CD4-positive, alpha-beta T cell treated with Interferon alpha-2 for 1 hour (primary cell): Measurements from ENCODE around the gene GLOD4.
"Not testable (repeated sequence)": the region's sequence is repeated elsewhere in the genome, so short reads cannot be mapped to it uniquely, and the experiment has no call there.

Source experiments
- DNase-seq, 2 donors: peaks; one replicate each; pipeline ENCODE4 v3.0.0-alpha.2; 2020 to 2022

GLOD4 gene

DNA sequence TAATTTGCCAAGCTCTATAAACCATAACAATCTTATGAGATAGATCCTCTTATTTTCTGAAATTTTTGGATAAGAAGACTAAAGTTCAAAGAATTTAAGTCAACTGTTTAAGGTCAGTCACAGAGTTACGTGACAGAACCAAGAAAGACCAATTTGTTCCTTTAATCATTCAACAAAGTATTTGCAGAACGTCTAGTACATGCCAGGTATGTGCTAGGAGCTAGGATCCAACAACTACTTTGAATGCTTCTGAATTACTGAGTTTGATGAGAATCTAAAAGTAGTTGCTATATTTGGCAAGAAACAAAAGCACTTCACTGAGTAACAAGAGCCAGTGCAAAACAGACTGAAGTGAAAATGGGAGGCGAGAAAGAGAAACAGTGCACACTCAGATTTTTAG is 15.0 kb downstream of the GLOD4 start:
- no peak for DNase-seq

DNA sequence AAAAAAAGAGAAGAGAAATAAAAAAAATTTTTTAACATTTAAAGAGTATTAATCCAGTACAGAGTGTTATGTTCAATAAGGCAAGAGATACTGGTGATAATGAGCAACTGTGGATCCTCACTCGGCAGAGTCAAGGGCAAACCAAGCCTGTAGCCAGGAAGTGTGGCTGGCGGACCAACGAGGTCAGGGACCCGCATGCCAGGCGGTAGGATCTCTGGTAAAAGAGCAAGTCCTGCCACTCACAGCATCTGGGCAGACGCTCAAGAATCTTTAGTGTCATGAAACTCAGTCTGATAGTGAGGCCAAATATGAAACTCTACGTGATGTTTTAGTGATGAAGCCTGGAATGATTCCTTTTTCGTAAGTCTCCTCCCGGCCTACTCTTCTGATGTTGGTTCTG is 21.7 kb downstream of the GLOD4 start:
- no peak for DNase-seq

DNA sequence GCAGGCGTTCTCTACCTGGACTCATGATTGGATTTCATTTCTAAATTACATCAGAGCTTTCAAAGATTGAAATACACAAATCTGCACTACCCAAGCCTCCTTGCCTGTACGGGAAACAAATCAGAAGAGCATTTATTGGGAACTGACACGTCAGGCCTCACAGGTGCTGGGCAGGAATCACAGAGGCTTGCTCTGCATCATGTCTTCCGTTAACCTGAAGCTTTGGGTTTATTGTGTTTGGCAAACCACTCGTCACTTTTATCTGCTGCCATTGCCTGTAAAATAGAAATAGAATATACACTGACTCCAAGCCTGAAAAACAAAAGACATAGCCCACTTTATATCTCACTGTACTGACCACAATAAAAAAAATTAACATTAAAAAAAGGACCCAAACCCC is 22.1 kb downstream of the GLOD4 start:
- DNase-seq = no peak

DNA sequence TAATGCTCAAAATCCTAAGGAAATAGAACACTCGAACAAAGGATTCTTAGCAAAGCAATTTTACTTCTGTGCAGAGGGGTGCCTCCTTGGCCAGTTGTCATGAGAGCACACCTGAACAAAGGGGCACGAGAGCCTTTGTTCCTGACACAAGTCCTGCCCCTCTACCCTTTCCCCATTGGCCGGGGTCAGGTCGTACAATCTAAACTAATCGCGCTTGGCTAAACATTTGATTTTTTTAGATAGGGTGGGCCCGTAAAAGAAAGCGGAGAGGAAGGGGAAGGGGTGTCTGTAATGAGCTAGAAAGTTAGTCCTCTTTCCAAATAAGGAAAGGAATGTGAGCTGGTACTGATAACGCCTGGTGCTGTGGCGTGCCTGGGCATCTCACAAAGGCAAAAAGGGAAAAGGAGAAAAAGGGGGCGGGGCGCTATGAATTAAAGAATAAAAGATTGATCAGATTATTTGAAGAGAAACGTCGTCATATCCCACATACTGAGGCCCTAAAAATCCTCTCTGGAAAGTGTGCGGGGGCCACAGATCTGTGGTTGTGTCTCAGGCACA is 26.0 kb downstream of the GLOD4 start:
- DNase-seq = not testable (repeated sequence)

DNA sequence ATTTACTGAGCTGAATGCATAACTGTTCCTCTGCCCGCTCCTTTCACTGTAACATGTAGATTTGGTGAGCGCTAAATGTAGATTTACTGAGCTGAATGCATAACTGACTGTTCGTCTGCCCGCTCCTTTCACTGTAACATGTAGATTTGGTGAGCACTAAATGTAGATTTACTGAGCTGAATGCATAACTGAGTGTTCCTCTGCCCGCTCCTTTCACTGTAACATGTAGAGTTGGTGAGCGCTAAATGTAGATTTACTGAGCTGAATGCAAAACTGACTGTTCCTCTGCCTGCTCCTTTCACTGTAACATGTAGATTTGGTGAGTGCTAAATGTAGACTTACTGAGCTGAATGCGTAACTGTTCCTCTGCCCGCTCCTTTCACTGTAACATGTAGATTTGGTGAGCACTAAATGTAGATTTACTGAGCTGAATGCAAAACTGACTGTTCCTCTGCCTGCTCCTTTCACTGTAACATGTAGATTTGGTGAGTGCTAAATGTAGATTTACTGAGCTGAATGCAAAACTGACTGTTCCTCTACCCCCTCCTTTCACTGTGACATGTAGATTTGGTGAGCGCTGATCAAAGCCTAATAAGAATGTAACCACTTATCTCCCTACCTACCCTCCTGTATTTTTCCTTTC is 26.6 kb downstream of the GLOD4 start:
- DNase-seq = not testable (repeated sequence)

DNA sequence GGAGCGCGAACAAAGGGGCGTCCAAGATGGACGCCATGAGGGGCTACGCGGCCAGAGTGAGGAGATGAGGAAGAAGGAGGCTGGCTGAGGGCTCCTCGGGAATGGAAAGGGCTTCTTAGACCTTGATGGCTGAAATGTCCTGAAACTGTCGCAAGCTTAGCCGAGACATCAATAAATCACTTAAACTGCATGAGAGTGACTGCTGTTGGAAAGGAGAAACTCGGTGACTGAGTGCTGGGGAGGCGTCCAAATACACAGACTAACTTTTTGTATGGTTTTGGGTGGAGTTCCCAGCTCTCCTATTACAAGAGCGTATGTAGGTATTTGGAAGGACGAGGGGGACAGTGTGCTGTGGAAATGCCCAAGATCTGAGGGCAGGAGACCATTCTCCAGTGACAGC is 28.7 kb downstream of the GLOD4 start:
- DNase-seq = no peak

DNA sequence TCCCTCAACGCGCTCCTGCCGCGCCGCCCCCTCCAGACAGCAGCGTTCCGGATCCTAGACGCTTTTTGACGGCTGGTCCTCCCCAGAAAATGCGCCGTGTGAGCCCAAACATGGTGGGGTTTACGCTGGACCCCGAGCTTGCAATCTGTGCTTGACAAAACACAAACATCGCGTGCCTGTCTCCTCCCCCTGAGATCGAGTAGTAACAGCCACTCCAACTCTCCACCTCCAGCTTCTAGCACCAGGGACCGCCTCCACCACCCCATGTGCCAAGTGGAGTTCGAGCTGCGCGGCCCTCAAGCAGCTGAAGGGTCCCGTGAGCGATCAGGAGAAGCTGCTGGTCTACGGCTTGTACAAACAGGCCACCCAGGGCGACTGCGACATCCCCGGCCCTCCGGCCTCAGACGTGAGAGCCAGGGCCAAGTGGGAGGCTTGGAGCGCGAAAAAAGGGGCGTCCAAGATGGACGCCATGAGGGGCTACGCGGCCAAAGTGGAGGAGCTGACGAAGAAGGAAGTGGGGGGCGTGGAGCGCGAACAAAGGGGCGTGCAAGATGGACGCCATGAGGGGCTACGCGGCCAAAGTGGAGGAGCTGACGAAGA is 29.4 kb downstream of the GLOD4 start:
- DNase-seq = peak in 1 of 2 donors; percentile 24

DNA sequence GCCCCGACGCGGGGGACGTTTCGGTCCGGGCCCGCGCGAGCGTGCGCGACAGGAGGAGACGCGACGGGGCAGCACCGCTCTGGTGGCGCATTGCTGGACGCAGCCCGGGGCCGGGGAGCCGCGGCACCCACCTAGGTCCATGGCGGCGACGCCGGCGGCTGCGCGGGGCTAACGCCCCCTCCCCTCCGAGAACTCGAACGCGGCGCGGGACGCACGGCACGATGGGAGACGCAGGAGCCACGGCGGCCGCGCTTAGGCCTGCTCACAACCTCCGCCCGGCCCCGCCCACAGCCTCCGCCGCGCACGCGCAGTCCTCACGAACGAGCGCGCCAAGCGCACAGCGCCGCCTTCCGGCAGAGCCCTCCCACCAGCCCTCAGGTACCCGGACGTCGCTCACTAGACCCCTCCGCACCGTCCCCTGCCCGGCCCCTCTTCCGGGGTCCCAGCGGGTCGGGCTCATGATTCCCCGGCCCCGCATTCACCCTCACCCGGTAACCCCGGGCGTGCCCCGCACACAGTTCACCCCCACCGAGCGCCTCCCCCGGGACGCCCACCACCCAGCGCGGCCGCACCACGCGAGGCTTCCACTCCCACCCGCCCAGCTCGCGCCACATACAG is 30.0 kb downstream of the GLOD4 start, which contains the start of gene GEMIN4:
Gene GEMIN4, minus strand, starts transcription at position 263 of the 618 bp plus-strand sequence. Its CDS starts 122 bp downstream, at position 141.
- DNase-seq = peak; percentile 93 to 97

DNA sequence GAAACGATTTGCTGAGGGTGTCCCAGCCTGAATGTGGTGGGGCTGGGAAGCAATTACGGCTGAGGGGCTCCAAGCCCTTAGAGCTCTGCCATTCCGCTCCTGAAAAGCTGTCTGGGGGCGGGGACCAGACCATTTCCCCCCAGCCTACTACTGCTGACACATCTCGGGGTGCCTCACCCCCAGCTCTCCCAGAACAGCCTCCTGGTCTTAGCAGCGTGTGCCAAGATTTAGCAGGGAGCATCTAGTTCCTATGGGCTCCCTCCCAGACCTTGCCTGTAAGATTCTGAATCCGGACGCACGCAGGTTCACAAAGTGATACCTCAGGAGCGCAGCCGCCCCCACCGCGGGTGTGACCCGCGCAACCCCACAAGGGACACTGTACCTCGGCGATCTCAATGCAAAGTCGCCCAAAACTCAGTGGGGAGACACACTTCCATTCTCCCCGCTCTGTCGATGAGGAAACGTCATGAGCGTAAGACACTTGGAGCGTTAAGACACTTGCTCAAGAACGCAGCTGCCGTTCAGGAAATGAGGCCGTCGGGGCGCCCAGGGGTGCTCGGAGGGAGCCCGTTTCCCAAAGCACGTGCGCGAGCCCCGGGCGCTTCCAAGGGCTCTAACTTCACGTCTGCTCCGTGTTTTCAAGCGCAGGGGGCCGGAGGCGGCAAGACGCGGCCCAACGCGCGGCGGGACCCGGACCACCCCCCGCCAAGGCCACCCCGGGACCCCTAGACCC is 30.6 kb downstream of the GLOD4 start:
- DNase-seq = peak; percentile 50 to 55

DNA sequence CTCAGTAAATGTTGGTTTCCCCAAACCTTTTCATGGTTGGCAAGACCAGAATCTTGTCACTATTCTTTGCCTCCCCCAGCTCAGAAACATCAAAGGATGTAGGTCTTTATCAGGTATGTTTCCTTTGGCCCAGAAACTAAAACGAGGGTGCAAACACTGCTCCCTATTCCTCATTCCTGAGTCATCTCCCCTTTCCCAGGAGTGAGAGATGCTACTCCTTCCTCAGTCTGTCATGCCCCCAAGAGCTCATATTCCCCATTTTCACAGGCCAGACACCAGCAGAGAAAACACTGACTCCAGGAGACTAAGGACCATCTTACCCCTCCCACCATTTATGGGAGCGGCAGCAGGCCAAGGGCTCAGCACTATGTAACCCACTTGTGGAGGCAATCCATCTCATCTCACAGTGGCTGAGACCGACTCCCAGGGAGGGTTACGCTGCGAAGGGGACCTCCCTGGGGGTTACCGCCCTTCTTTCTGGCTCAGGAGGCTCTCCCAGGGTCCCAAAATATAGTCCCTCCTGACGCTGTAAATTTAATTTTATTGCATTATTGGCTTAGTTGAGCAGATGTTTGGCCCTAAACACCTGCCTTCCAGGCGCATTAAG is 31.5 kb downstream of the GLOD4 start:
- DNase-seq = no peak

DNA sequence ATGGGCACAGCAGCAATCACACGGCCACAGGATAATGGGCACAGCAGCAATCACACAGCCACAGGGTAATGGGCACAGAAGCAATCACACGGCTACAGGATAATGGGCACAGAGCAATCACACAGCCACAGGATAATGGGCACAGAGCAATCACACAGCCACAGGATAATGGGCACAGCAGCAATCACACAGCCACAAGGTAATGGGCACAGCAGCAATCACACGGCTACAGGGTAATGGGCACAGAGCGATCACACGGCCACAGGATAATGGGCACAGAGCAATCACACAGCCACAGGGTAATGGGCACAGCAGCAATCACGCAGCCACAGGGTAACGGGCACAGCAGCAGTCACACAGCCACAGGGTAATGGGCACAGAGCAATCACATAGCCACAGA is 32.7 kb downstream of the GLOD4 start:
- not testable (repeated sequence) for DNase-seq

DNA sequence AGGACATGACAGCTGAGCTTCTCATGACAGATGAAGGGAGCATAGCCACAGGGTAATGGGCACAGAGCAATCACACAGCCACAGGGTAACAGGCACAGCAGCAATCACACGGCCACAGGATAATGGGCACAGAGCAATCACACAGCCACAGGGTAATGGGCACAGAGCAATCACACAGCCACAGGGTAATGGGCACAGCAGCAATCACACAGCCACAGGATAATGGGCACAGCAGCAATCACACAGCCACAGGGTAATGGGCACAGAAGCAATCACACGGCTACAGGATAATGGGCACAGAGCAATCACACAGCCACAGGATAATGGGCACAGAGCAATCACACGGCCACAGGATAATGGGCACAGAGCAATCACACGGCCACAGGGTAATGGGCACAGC is 33.5 kb downstream of the GLOD4 start:
- not testable (repeated sequence) for DNase-seq

DNA sequence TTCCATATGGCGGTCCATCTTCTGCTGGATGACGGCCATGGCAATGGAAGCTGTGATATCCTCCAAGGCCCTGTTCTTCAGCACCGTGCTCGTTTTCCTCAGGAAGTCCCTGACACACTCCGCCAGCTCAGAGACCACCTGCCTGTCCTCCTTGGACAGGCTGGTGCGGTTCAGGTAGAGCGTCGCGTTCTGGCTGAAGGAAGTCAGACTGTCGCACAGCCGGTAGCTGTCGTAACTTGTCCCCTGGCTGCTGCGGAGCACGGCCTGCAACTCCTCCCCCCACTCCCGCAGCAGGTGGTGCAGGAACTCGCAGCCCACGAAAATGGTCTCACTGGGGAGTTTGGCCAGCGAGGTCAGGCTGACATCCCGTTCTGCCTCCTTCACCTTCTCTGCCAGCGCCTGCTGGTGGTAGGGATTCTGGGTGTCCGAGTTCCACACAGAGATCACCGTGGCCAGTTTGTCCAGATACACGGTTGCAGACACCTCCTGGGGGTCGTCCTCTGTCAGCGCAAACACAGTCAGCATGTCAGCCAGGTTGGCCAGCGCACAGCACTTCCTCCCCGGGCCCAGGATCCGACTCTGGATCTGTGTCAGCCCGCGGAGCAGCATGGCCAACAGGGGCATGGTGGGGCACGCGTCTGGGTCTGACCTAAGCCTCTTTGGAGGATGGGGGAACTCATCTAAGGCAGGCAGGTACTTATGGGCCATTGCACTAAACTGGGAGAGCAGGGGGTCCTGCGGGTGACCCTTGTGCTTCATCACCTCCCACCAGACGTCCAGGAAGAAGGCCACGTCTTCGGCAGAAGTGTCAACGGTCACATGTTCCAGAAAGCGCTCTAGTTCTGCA is 35.1 kb downstream of the GLOD4 start:
- DNase-seq = no peak

DNA sequence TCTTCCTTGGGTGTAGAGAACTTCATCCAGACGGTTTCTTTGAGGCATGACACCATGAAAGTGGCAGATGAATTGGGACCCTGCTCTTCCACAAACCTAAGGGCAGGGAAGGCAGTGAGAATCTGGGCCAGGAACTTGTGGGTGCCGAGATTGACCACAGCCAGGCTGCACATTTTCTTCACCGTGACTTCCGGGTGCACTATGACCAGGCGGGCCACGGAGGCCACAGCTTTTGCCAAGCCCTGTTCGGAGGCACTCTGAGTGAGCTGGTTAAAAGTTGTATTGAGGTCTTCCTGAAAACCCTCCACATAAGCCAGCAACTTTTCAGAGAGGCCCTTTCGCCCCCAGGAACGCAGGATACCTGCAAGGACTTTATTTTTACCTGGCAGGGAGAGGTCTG is 35.9 kb downstream of the GLOD4 start:
- no peak for DNase-seq

DNA sequence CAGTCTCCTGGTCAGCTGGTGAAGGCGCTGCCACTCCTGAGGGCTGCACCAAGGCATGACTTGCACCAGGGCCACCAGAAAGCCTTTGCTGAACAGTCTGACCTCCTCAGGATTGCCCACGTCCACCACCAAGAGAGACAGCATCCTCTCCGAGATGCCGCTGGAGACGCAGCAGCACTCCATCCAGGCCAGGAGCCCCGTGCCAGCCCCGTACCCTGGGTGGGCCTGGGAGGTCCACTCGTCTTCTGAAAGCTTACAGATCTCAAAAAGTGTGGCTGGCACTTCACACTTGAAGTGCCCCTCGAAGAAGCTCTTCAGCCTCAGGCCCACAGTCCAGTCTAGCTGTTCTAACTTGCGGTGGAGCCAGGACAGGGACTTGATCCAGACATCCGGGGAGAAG is 36.7 kb downstream of the GLOD4 start:
- DNase-seq = no peak

DNA sequence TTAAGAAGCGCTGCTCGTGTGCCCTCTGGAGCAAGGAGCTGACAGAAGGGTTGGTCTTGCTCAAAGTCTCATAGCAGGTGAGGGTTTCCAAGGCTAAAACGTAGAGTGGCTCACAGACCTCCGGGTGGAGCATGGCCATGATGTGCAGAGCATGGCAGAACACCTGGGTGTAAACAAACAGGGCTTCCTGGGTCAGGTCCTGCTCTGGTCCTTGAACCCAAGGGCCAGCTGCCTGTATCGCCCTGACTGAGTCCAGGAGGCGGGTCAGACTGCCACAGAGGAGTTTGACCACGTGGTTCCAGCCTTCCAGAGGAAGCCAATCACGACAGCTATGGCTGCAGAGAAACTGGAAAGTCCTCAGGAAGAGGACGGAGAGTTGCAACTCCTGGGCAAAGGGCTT is 37.1 kb downstream of the GLOD4 start:
- DNase-seq = no peak

DNA sequence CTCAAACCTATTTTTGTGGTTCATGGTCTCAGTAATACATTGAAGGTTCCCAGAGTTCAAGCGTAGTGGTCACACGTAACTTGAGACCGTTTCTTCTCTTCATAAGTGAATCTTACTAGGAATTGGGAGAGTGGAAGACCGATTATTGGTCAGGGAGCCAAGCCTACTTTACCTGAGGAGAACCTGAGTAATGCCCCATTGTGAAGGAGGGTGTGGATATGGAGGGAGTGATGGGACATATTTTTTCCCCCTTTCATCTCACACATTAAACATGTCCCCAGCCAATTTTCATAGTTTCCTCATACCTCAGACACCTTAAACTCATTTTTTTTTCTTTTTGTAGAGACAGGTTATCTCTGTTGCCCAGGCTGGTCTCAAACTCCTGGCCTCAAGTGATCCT is 38.9 kb downstream of the GLOD4 start:
- DNase-seq = no peak

DNA sequence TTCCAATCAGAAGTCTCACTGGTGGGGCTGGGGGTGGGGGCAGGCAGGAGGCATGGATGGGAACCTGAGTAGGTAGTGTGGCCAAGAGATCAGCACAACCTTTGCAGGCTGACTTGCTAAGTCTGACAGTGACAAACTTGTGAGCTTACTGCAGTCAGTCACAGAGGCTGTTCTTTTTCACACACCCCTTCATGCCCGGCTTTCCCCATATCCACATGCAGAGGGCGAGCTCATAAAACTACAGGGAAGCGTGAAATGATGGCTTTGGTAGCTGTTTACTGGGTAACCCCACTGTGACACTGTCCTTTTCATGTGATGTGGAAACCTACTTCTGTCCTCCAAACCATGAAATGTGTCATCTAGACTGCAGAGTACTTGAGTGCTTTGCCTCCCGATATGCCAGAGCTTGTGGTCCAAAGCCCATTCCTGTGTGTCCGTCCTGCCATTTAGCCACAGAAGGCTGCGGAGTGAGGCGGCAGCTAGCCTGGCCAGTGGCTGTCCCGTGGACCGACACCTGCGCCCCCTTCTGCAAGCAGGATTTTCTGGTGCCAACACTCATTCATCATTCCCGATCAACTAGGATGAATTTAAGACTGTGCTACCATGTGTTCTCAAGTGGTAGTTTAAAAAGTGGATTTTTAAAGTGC is 39.8 kb downstream of the GLOD4 start:
- no peak for DNase-seq

DNA sequence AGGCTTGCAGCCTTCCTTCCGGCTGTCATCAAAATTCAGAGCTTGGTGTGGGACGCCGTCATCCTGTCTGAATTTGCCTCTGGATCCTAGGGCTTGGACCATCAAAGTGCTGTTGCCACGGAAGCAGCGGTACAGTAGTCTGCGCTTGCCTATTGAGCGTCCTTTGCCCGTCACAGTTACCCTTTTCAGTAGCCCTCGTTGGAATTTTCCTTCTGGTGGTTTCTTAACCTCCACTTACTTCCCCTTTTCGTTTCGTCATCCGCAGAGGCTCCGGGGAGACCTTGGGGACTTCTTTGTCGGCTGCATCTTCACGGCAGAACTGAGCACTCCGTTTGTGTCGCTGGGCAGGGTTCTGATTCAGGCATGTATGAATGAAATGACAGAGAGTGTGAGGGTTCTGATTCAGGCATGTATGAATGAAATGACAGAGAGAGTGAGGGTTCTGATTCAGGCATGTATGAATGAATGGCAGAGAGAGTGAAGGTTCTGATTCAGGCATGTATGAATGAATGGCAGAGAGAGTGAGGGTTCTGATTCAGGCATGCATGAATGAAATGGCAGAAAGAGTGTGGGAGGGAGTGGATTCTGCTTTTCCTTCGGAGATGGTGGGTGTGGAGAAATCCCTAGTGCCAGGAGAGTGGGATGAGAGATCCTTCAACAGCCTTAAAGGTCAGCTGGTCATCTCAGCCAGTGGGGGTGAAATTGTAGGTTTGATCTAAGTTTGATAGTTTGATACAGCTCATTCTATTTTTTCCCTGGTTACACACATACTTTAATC is 41.7 kb downstream of the GLOD4 start:
- DNase-seq = peak; percentile 21 to 71

DNA sequence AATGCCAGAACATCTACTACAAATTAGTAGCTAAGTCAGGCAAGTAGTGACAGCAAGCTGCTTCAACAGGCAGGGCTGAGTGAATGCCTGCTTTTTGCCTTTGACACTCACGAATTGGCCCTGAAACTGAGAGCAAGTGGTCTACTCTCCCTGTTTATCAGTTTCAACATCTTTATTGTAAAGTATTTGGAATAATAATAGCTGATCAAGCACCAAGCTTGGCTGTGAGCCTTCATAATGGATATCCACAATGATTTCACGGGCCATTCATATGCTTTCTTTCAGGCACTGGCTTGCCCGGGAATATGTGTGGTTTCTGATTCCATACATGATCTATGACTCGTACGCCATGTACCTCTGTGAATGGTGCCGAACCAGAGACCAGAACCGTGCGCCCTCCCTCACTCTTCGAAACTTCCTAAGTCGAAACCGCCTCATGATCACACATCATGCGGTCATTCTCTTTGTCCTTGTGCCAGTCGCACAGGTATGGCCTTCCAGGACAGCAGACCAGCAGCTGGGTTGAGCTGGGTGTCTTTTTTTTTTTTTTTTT is 44.4 kb downstream of the GLOD4 start:
- DNase-seq = no peak
